Measurements from ENCODE around the gene HRAS.

The HRAS gene

DNA sequence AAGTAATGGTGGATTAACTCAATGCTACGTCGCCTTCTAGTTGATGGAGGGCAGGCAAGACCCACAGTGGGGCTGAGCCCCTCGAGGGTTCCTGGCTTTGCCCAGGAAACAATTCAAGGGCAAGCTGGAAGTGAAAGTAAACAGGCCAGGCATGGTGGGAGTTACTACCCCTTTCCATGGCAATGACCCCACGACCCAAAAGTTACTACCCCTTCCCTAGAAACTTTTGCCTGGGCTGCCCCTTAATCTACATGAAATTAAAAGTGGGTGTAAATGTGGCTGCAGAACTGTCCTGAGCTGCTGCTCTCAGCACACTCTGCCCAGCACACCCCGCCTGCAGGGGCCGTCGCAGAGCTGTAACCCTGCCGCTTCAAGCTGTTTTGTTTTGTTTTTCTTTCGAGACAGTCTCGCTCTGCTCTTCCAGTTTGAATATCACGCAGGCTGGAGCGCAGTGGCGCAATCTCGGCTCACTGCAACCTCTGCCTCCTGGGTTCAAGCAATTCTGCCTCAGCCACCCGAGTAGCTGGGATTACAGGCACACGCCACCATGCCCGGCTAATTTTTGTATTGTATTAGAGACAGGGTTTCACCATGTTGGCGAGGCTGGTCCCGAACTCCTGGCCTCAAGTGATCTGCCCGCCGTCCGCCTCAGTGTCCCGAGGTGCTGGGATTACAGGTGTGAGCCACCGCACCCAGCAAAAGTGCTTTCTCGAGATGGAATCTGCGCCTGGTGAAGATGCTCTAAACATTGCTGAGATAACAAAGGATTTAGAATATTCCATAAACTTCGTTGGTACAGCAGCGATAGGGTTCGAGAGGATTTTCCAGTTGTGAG is 22.4 kb downstream of the HRAS start:
- Histone ChIP-seq H3K4me3 (ENCODE audit: control insufficient read depth in 1 of 7, extremely low read depth in 1 of 7, insufficient read depth in 4 of 7, low read depth in 2 of 7, low read length in 6 of 7) (no peak overlapping the region), H3K4me1 (ENCODE audit: control extremely low read depth in 1 of 4, control insufficient read depth in 4 of 4, insufficient read depth in 4 of 4, low read length in 3 of 4) (peaks cover 0 to 3% (median under 1%) of the 10 kb centered on the region in 4 experiments), H3K36me3 (ENCODE audit: control insufficient read depth in 4 of 4, insufficient read depth in 4 of 4, low read length in 3 of 4) (peaks cover 0 to 10% (median 8%) of the 10 kb centered on the region in 4 experiments), H3K27me3 (replicated peaks in 2 of 5; ENCODE audit: control insufficient read depth in 4 of 5, insufficient read depth in 5 of 5, low read length in 4 of 5) (no peaks in the 10 kb centered on the region), H3K9me3 (ENCODE audit: control extremely low read depth in 1 of 5, control insufficient read depth in 4 of 5, insufficient read depth in 2 of 5, low read depth in 1 of 5, low read length in 4 of 5) (peaks cover 0 to 6% (median 4%) of the 10 kb centered on the region in 5 experiments), H3K27ac (ENCODE audit: insufficient read depth in 1 of 2, low read depth in 1 of 2, low read length in 2 of 2, poor library complexity in 1 of 2, severe bottlenecking in 2 of 2) (no peak overlapping the region)
- DNase-seq = no peak
- WGBS (ENCODE audit: insufficient coverage) = 93% methylated on average over 24 of the region's 29 CpGs
- CTCF ChIA-PET = no interaction called here
- POLR2A ChIA-PET = no interaction called here

DNA sequence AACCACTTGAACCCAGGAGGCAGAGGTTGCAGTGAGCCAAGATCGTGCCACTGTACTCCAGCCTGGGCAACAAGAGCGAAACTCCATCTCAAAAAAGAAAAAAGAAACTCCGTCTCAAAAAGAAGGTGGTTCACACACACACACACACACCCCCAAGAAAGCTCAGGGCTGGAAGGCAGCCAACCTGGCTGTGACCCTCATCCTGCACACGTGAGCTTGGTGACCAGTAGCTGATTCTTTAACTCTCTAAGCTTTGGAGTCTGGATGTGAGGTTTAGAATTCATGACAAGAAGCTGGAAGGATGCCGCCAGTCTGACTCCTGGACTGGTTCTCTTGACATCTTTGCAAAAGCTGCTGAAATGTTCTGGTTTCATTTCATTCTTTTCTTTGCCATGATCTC is 26.4 kb downstream of the HRAS start:
- 88% methylated on average over 2 of the region's 5 CpGs for WGBS (ENCODE audit: insufficient coverage)
- Histone ChIP-seq H3K4me1 (ENCODE audit: control extremely low read depth in 1 of 4, control insufficient read depth in 4 of 4, insufficient read depth in 4 of 4, low read length in 3 of 4) (peaks cover 3 to 34% (median 32%) of the 10 kb centered on the region in 4 experiments), H3K27me3 (replicated peaks in 2 of 5; ENCODE audit: control insufficient read depth in 4 of 5, insufficient read depth in 5 of 5, low read length in 4 of 5) (peaks cover 0 to 2% (median 0%) of the 10 kb centered on the region in 5 experiments), H3K9me3 (ENCODE audit: control extremely low read depth in 1 of 5, control insufficient read depth in 4 of 5, insufficient read depth in 2 of 5, low read depth in 1 of 5, low read length in 4 of 5) (no peaks in the 10 kb centered on the region), H3K27ac (ENCODE audit: insufficient read depth in 1 of 2, low read depth in 1 of 2, low read length in 2 of 2, poor library complexity in 1 of 2, severe bottlenecking in 2 of 2) (no peak overlapping the region), H3K36me3 (ENCODE audit: control insufficient read depth in 4 of 4, insufficient read depth in 4 of 4, low read length in 3 of 4) (peaks cover 0 to 9% (median 5%) of the 10 kb centered on the region in 4 experiments), H3K4me3 (ENCODE audit: control insufficient read depth in 1 of 7, extremely low read depth in 1 of 7, insufficient read depth in 4 of 7, low read depth in 2 of 7, low read length in 6 of 7) (no peak overlapping the region)
- CTCF ChIA-PET = interaction anchor here (1.1 to 1.5 kb wide), 4 partner anchors 9 to 60 kb away, joined by 3 to 7 read pairs (median 3); no protein-coding TSS in a partner anchor
- POLR2A ChIA-PET = no interaction called here
- DNase-seq = no peak

DNA sequence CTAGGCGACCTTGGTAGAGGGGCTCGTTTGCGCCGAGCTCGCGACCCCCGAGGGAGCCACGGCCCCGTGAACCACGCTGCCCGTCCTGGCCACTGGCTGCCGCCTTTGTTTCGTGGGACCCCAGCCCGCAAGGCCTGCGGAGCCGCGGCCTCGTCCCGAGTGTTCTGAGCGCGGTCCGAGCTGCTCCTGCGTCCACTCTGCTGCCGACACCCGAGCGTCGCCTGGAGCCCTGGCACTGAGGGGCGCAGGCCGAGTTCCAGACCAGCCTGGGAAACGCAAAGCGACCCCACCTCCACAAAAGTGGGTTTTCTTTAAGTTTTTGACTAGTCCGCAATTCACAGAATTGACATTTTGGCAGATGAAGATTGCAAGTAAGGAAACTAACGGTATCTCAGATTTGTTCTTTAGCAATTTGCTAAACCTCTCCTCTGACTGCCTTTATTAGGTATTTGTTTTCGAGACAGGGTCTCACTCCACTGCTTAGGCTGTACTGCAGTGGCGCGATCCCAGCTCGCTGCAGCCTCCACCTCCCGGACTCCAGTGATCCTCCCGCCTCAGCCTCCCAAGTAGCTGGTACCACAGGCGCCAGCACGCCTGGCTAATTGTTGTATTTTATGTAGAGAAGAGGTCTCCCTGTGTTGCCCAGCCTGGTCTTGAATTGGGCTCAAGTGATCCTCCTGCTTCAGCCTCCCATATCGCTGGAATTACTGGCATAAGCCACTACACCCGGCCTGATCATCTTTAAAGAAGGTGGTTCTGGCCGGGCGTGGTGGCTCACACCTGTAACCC is 27.5 kb downstream of the HRAS start:
- no peak for DNase-seq
- H3K4me1 ChIP-seq (ENCODE audit: control extremely low read depth in 1 of 4, control insufficient read depth in 4 of 4, insufficient read depth in 4 of 4, low read length in 3 of 4) = peaks cover 3 to 40% (median 37%) of the 10 kb centered on the region in 4 experiments
- ChIA-PET POLR2A (no interaction called here), CTCF (no interaction called here)
- 40% methylated on average over 39 of the region's 45 CpGs for WGBS (ENCODE audit: insufficient coverage)
- H3K4me3 ChIP-seq (ENCODE audit: control insufficient read depth in 1 of 7, extremely low read depth in 1 of 7, insufficient read depth in 4 of 7, low read depth in 2 of 7, low read length in 6 of 7) = peak overlapping the region; percentile 36 to 79 (median 72)
- peaks cover 0 to 13% (median 5%) of the 10 kb centered on the region in 4 experiments for H3K36me3 ChIP-seq (ENCODE audit: control insufficient read depth in 4 of 4, insufficient read depth in 4 of 4, low read length in 3 of 4)
- no peaks in the 10 kb centered on the region for H3K9me3 ChIP-seq (ENCODE audit: control extremely low read depth in 1 of 5, control insufficient read depth in 4 of 5, insufficient read depth in 2 of 5, low read depth in 1 of 5, low read length in 4 of 5)
- H3K27ac ChIP-seq (ENCODE audit: insufficient read depth in 1 of 2, low read depth in 1 of 2, low read length in 2 of 2, poor library complexity in 1 of 2, severe bottlenecking in 2 of 2) = peak overlapping the region; percentile 50 to 99
- H3K27me3 ChIP-seq (replicated peaks in 2 of 5; ENCODE audit: control insufficient read depth in 4 of 5, insufficient read depth in 5 of 5, low read length in 4 of 5) = peaks cover 0 to 2% (median 0%) of the 10 kb centered on the region in 5 experiments

DNA sequence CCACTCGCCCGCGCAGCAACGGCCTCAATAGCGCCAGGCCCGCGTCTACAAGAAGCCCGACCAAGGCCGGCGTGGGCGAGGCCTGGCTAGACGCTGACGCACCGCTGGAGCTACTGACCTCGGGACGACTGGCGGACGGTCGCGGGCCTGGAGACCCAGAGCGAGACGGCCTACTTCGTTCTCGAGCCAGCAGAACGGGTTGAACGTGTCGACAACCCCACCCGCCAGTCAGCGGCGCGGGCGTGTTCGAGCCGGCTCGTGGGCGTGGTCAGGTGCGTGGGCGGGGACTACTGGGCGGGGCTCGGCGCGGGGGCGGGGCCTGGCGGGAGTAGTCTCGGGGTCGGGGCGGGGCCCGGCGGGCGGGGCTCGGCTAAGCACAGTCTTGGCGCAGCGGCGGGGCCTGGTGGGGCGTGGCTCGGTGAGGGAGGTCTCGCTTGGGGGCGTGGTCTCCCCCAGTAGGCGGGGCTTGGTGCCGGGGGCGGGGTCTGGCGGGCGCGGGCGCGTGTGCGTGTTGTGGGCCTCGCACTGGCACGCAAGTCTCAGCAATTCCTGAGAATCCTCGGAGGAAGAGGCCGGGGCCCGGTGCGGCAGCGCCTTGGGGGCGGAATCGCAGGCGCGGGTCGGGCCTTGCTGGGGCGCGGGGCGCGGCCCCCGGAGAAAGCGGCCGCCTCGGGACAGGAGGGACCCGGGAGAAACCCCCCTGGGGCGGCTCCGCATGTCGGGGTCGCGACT is 28.2 kb downstream of the HRAS start, which contains the start of gene RNH1:
TSS of gene RNH1 (minus strand) at position 248 of the 732 bp plus-strand sequence. CDS start 5,080 bp downstream, outside the sequence.
- CTCF ChIA-PET = interaction anchor here (1.0 kb wide), 2 partner anchors 13 to 100 kb away, joined by 3 to 4 read pairs; no protein-coding TSS in a partner anchor
- peak within 1 kb of the TSS; percentile 48 to 91 (median 79) for H3K4me3 ChIP-seq (ENCODE audit: control insufficient read depth in 1 of 7, extremely low read depth in 1 of 7, insufficient read depth in 4 of 7, low read depth in 2 of 7, low read length in 6 of 7)
- POLR2A ChIA-PET = interaction anchor here (0.6 to 1.0 kb wide), 2 partner anchors 9 to 92 kb away, joined by 3 to 5 read pairs; partner anchors contain the start of gene SIGIRR
- H3K9me3 ChIP-seq (ENCODE audit: control extremely low read depth in 1 of 5, control insufficient read depth in 4 of 5, insufficient read depth in 2 of 5, low read depth in 1 of 5, low read length in 4 of 5) = no peaks in the 10 kb centered on the region
- peaks cover 0 to 14% (median 5%) of the 10 kb centered on the region in 4 experiments for H3K36me3 ChIP-seq (ENCODE audit: control insufficient read depth in 4 of 4, insufficient read depth in 4 of 4, low read length in 3 of 4)
- H3K27ac ChIP-seq (ENCODE audit: insufficient read depth in 1 of 2, low read depth in 1 of 2, low read length in 2 of 2, poor library complexity in 1 of 2, severe bottlenecking in 2 of 2) = peak within 1 kb of the TSS; percentile 99
- peaks cover 0 to 2% (median 0%) of the 10 kb centered on the region in 5 experiments for H3K27me3 ChIP-seq (replicated peaks in 2 of 5; ENCODE audit: control insufficient read depth in 4 of 5, insufficient read depth in 5 of 5, low read length in 4 of 5)
- WGBS (ENCODE audit: insufficient coverage) = under 1% methylated on average over 91 of the region's 93 CpGs
- H3K4me1 ChIP-seq (ENCODE audit: control extremely low read depth in 1 of 4, control insufficient read depth in 4 of 4, insufficient read depth in 4 of 4, low read length in 3 of 4) = peaks cover 3 to 40% (median 37%) of the 10 kb centered on the region in 4 experiments
- DNase-seq = peak; percentile 91 to 94 (median 94)

DNA sequence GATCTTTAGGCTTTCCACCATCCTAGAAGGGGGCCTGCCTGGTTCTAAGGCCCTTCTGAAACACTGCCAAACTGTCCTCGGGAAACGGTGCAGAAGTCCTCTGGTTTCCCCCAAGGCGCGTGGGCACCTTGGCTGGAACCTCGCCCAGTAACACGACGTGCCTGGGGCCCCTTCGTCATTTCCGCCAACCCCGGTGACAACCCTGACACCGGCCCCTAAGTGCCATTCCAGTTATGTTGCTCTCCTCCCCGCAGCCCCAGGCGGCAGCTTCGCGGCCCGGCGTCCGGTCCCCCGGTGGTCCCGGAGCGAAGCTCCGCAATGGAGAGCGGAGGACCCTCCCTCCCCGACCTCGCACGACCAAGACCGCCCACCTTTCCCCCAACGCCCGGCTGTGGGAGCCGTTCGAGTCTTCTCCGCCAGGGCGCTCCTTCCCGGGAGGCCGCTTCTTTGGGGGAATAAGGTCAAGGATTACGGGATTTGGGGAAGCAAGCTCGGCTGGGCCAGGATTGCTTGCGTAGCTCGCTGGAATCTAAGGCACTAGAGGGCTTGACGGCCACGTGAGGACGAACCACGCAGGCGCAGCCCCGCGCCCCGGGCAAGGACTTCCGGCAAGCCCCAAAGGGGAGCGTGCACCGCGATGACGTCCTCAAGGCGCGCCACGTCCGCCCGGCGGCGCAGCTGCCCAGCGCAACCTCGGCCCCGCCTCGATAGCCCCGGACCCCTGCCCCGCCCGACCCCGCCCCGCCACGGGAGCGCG is 29.0 kb downstream of the HRAS start:
- peak; percentile 97 to 98 (median 98) for DNase-seq
- H3K27ac ChIP-seq (ENCODE audit: insufficient read depth in 1 of 2, low read depth in 1 of 2, low read length in 2 of 2, poor library complexity in 1 of 2, severe bottlenecking in 2 of 2) = peak overlapping the region; percentile 99
- ChIA-PET POLR2A (interaction anchor here (0.6 to 1.4 kb wide), 4 partner anchors 8 to 92 kb away, joined by 3 to 5 read pairs (median 3); partner anchors contain the start of genes PTDSS2 and SIGIRR), CTCF (interaction anchor here (1.0 to 1.9 kb wide), 3 partner anchors 11 to 99 kb away, joined by 3 to 5 read pairs (median 4); no protein-coding TSS in a partner anchor)
- peaks cover 0 to 20% (median 7%) of the 10 kb centered on the region in 4 experiments for H3K36me3 ChIP-seq (ENCODE audit: control insufficient read depth in 4 of 4, insufficient read depth in 4 of 4, low read length in 3 of 4)
- H3K27me3 ChIP-seq (replicated peaks in 2 of 5; ENCODE audit: control insufficient read depth in 4 of 5, insufficient read depth in 5 of 5, low read length in 4 of 5) = peaks cover 0 to 2% (median 0%) of the 10 kb centered on the region in 5 experiments
- peak overlapping the region; percentile 48 to 91 (median 79) for H3K4me3 ChIP-seq (ENCODE audit: control insufficient read depth in 1 of 7, extremely low read depth in 1 of 7, insufficient read depth in 4 of 7, low read depth in 2 of 7, low read length in 6 of 7)
- peaks cover 3 to 40% (median 37%) of the 10 kb centered on the region in 4 experiments for H3K4me1 ChIP-seq (ENCODE audit: control extremely low read depth in 1 of 4, control insufficient read depth in 4 of 4, insufficient read depth in 4 of 4, low read length in 3 of 4)
- WGBS (ENCODE audit: insufficient coverage) = under 1% methylated on average over 46 of the region's 71 CpGs
- H3K9me3 ChIP-seq (ENCODE audit: control extremely low read depth in 1 of 5, control insufficient read depth in 4 of 5, insufficient read depth in 2 of 5, low read depth in 1 of 5, low read length in 4 of 5) = no peaks in the 10 kb centered on the region

DNA sequence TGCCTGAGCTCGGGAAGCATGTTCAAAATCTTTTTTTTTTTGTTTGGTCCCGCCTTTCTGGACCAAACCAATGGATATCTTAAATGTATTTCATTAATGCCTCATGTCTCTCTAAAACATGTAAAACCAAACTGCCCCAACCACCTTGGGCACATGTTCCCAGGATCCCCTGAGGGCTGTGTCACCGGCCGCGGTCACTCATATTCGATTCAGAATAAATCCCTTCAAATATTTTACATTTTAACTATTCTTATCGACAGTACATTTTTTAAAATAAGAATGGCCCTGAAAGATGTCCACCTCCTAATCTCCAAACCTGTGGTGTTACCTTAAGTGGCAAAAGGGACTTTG is 30.4 kb downstream of the HRAS start:
- Histone ChIP-seq H3K4me1 (ENCODE audit: control extremely low read depth in 1 of 4, control insufficient read depth in 4 of 4, insufficient read depth in 4 of 4, low read length in 3 of 4) (peaks cover 3 to 40% (median 37%) of the 10 kb centered on the region in 4 experiments), H3K27ac (ENCODE audit: insufficient read depth in 1 of 2, low read depth in 1 of 2, low read length in 2 of 2, poor library complexity in 1 of 2, severe bottlenecking in 2 of 2) (peak overlapping the region in 1 of 2 experiments; percentile 99), H3K9me3 (ENCODE audit: control extremely low read depth in 1 of 5, control insufficient read depth in 4 of 5, insufficient read depth in 2 of 5, low read depth in 1 of 5, low read length in 4 of 5) (no peaks in the 10 kb centered on the region), H3K4me3 (ENCODE audit: control insufficient read depth in 1 of 7, extremely low read depth in 1 of 7, insufficient read depth in 4 of 7, low read depth in 2 of 7, low read length in 6 of 7) (peak overlapping the region in 4 of 7 experiments; percentile 44 to 77 (median 67)), H3K27me3 (replicated peaks in 2 of 5; ENCODE audit: control insufficient read depth in 4 of 5, insufficient read depth in 5 of 5, low read length in 4 of 5) (peaks cover 0 to 2% (median 0%) of the 10 kb centered on the region in 5 experiments), H3K36me3 (ENCODE audit: control insufficient read depth in 4 of 4, insufficient read depth in 4 of 4, low read length in 3 of 4) (peaks cover 2 to 31% (median 12%) of the 10 kb centered on the region in 4 experiments)
- ChIA-PET POLR2A (interaction anchor here (0.7 kb wide), 1 partner anchor 55 kb away, joined by 3 read pairs; no protein-coding TSS in a partner anchor), CTCF (interaction anchor here (0.7 to 1.9 kb wide), 4 partner anchors 13 to 409 kb away, joined by 3 to 5 read pairs (median 3); no protein-coding TSS in a partner anchor)
- 100% methylated on average over 5 of the region's 7 CpGs for WGBS (ENCODE audit: insufficient coverage)
- DNase-seq = no peak
